ENCODE data around the gene HM13. TPM values are rescaled to one million over a fixed set of nuclear protein-coding genes. Genes with fewer than 3 reads are reported as not detected.

Gene HM13
- total and polyA plus RNA-seq, 9 of the 15 experiments (the other 6 are each of a cell fraction or from before 2014, with no cell fraction given): 7.7 to 136 (median 74.5) TPM

- TF ChIP-seq MXI1 (IDR thresholded peaks at IDR 0.05; ENCODE audit: low read depth, low read length) (peak; percentile 99), NRF1 (conservative IDR thresholded peaks at IDR 0.05 in 1 of 2, IDR thresholded peaks at IDR 0.05 in 1 of 2) (no peak), MECOM (CRISPR knock-in tag; IDR thresholded peaks at IDR 0.05) (no peak), ZBTB40 (IDR thresholded peaks at IDR 0.05) (peak; percentile 81), ZBTB40 (CRISPR knock-in tag; IDR thresholded peaks at IDR 0.05) (no peak), MBD2 (IDR thresholded peaks at IDR 0.05; ENCODE audit: borderline replicate concordance, low read depth) (0 out of 2 replicates have a peak, but pooled peaks have one; percentile 39), MLLT1 (IDR thresholded peaks at IDR 0.05) (no peak), CBX1 (IDR thresholded peaks at IDR 0.05; ENCODE audit: low read depth) (no peak), SPI1 (IDR thresholded peaks at IDR 0.05; ENCODE audit: borderline replicate concordance, low read depth, low read length) (no peak), THAP12 (CRISPR knock-in tag; IDR thresholded peaks at IDR 0.05) (no peak), HES1 (IDR thresholded peaks at IDR 0.05; ENCODE audit: low read depth) (no peak), NEUROD1 (IDR thresholded peaks at IDR 0.05; ENCODE audit: borderline replicate concordance, low read depth, low read length, partially characterized antibody) (peak; percentile 96), CTBP1 (IDR thresholded peaks at IDR 0.05; ENCODE audit: borderline replicate concordance) (peak; percentile 67), RCOR1 (IDR thresholded peaks at IDR 0.05; ENCODE audit: borderline replicate concordance in 1 of 2, low read depth in 2 of 2, low read length in 2 of 2) (0 out of 4 replicates have a peak, but pooled peaks of 1 of the 2 experiments have one; percentile 31)
Observed at GRCh38 chr20:31497838-31498540, 16.3 kb upstream of the HM13 start (continued).
